Neuron (in vitro differentiated cells): ENCODE results near the gene OSBPL3.
"Not testable (repeated sequence)": the region's sequence is repeated elsewhere in the genome, so short reads cannot be mapped to it uniquely, and the experiment has no call there.

Experiments
- H2AFZ ChIP-seq: one replicate; pipeline ENCODE4 v1.6.1; 2013; ENCODE audit warnings: low read depth, mild to moderate bottlenecking, inconsistent platforms, low read length, moderate library complexity
- H3K27me3 ChIP-seq: one replicate; pipeline ENCODE4 v1.6.1; 2013; ENCODE audit warnings: low read length; ENCODE audit not compliant: insufficient read depth
- H3K36me3 ChIP-seq: one replicate; pipeline ENCODE4 v1.6.1; 2013; ENCODE audit warnings: low read length; ENCODE audit not compliant: insufficient read depth
- H3K4me1 ChIP-seq: one replicate; pipeline ENCODE4 v1.6.1; 2013; ENCODE audit warnings: low read length; ENCODE audit not compliant: insufficient read depth
- H3K4me3 ChIP-seq: 2 replicates; pipeline ENCODE4 v1.5.1; 2013; ENCODE audit warnings: mild to moderate bottlenecking, low read length, moderate library complexity
- H3K9me3 ChIP-seq: one replicate; pipeline ENCODE4 v1.6.1; 2013; ENCODE audit warnings: low read length

Gene OSBPL3

GRCh38 chr7:24979863-24980533, at the start of gene OSBPL3:
Gene OSBPL3 (minus strand): TSS chr7:24980178. CDS start chr7:24892472, 87,706 bp downstream.
- peak within 1 kb of the TSS; percentile 79 for H3K4me3 ChIP-seq
- H2AFZ ChIP-seq: peak within 1 kb of the TSS; percentile 93
- H3K9me3 ChIP-seq: no peaks in the 10 kb centered on the region
- peaks cover 19% of the 10 kb centered on the region for H3K4me1 ChIP-seq
- H3K36me3 ChIP-seq: no peaks in the 10 kb centered on the region
- H3K27me3 ChIP-seq: no peaks in the 10 kb centered on the region

GRCh38 chr7:25029075-25029474, 49.1 kb upstream of the OSBPL3 start:
- Histone ChIP-seq H3K4me1 (peaks cover 3% of the 10 kb centered on the region), H2AFZ (no peak overlapping the region), H3K36me3 (no peaks in the 10 kb centered on the region), H3K9me3 (no peaks in the 10 kb centered on the region), H3K4me3 (no peak overlapping the region), H3K27me3 (no peaks in the 10 kb centered on the region)

GRCh38 chr7:25028370-25029021, 48.5 kb upstream of the OSBPL3 start:
- Histone ChIP-seq H3K9me3 (no peaks in the 10 kb centered on the region), H2AFZ (no peak overlapping the region), H3K4me1 (peaks cover 3% of the 10 kb centered on the region), H3K36me3 (no peaks in the 10 kb centered on the region), H3K4me3 (no peak overlapping the region), H3K27me3 (no peaks in the 10 kb centered on the region)

GRCh38 chr7:25026156-25026555, 46.2 kb upstream of the OSBPL3 start:
- Histone ChIP-seq H3K27me3 (no peaks in the 10 kb centered on the region), H3K4me3 (no peak overlapping the region), H3K4me1 (peaks cover 3% of the 10 kb centered on the region), H3K9me3 (no peaks in the 10 kb centered on the region), H3K36me3 (no peaks in the 10 kb centered on the region), H2AFZ (no peak overlapping the region)

- Histone ChIP-seq H2AFZ (no peak overlapping the region), H3K27me3 (no peaks in the 10 kb centered on the region), H3K9me3 (no peaks in the 10 kb centered on the region), H3K4me3 (no peak overlapping the region), H3K36me3 (no peaks in the 10 kb centered on the region), H3K4me1 (peaks cover 3% of the 10 kb centered on the region)
Observed at GRCh38 chr7:25025218-25025671, 45.3 kb upstream of the OSBPL3 start.

- Histone ChIP-seq H3K27me3 (no peaks in the 10 kb centered on the region), H3K36me3 (no peaks in the 10 kb centered on the region), H3K4me3 (no peak overlapping the region), H3K4me1 (peaks cover 3% of the 10 kb centered on the region), H3K9me3 (no peaks in the 10 kb centered on the region), H2AFZ (no peak overlapping the region)
Observed at GRCh38 chr7:25024066-25024465, 44.1 kb upstream of the OSBPL3 start.

- H3K36me3 ChIP-seq, H3K4me3 ChIP-seq: not testable (repeated sequence)
Observed at GRCh38 chr7:25017671-25018070, 37.7 kb upstream of the OSBPL3 start.

GRCh38 chr7:25014756-25015155, 34.8 kb upstream of the OSBPL3 start:
- Histone ChIP-seq H3K36me3 (no peaks in the 10 kb centered on the region), H3K4me3 (no peak overlapping the region), H2AFZ (no peak overlapping the region), H3K4me1 (no peaks in the 10 kb centered on the region), H3K27me3 (no peaks in the 10 kb centered on the region), H3K9me3 (no peaks in the 10 kb centered on the region)

More at GRCh38 chr7:25017671-25018070, 37.7 kb upstream of the OSBPL3 start:
- H3K27me3 ChIP-seq, H2AFZ ChIP-seq, H3K4me1 ChIP-seq, H3K9me3 ChIP-seq: not testable (repeated sequence)

GRCh38 chr7:25012710-25013109, 32.7 kb upstream of the OSBPL3 start:
- H3K4me1 ChIP-seq, H3K36me3 ChIP-seq: not testable (repeated sequence)

GRCh38 chr7:25012254-25012653, 32.3 kb upstream of the OSBPL3 start:
- Histone ChIP-seq H3K27me3 (no peaks in the 10 kb centered on the region), H3K4me3 (no peak overlapping the region), H3K4me1 (no peaks in the 10 kb centered on the region), H3K36me3 (no peaks in the 10 kb centered on the region), H2AFZ (no peak overlapping the region), H3K9me3 (peaks cover 2% of the 10 kb centered on the region)

More at GRCh38 chr7:25012710-25013109, 32.7 kb upstream of the OSBPL3 start:
- not testable (repeated sequence) for H2AFZ ChIP-seq, H3K4me3 ChIP-seq, H3K9me3 ChIP-seq, H3K27me3 ChIP-seq

- H3K36me3 ChIP-seq: no peaks in the 10 kb centered on the region
- H2AFZ ChIP-seq: no peak overlapping the region
- peaks cover 2% of the 10 kb centered on the region for H3K9me3 ChIP-seq
- peaks cover 4% of the 10 kb centered on the region for H3K4me1 ChIP-seq
- H3K4me3 ChIP-seq: no peak overlapping the region
- no peaks in the 10 kb centered on the region for H3K27me3 ChIP-seq
Observed at GRCh38 chr7:25009257-25009656, 29.3 kb upstream of the OSBPL3 start.

- Histone ChIP-seq H3K9me3 (peaks cover 2% of the 10 kb centered on the region), H2AFZ (no peak overlapping the region), H3K36me3 (no peaks in the 10 kb centered on the region), H3K27me3 (no peaks in the 10 kb centered on the region), H3K4me1 (peaks cover 4% of the 10 kb centered on the region), H3K4me3 (no peak overlapping the region)
Observed at GRCh38 chr7:25007668-25008067, 27.7 kb upstream of the OSBPL3 start.

- no peaks in the 10 kb centered on the region for H3K36me3 ChIP-seq
- no peak overlapping the region for H2AFZ ChIP-seq
- no peaks in the 10 kb centered on the region for H3K27me3 ChIP-seq
- H3K4me3 ChIP-seq: no peak overlapping the region
- peaks cover 4% of the 10 kb centered on the region for H3K4me1 ChIP-seq
- H3K9me3 ChIP-seq: peaks cover 2% of the 10 kb centered on the region
Observed at GRCh38 chr7:25006276-25006675, 26.3 kb upstream of the OSBPL3 start.
